ENCODE measurements around the gene H6PD. TPM values are rescaled to one million over a fixed set of nuclear protein-coding genes. Genes with fewer than 3 reads are reported as not detected.

H6PD gene
- total and polyA plus RNA-seq, 9 of the 15 experiments (the other 6 are each of a cell fraction or from before 2014, with no cell fraction given) = 0.04 to 2.5 (median 0.95) TPM

DNA sequence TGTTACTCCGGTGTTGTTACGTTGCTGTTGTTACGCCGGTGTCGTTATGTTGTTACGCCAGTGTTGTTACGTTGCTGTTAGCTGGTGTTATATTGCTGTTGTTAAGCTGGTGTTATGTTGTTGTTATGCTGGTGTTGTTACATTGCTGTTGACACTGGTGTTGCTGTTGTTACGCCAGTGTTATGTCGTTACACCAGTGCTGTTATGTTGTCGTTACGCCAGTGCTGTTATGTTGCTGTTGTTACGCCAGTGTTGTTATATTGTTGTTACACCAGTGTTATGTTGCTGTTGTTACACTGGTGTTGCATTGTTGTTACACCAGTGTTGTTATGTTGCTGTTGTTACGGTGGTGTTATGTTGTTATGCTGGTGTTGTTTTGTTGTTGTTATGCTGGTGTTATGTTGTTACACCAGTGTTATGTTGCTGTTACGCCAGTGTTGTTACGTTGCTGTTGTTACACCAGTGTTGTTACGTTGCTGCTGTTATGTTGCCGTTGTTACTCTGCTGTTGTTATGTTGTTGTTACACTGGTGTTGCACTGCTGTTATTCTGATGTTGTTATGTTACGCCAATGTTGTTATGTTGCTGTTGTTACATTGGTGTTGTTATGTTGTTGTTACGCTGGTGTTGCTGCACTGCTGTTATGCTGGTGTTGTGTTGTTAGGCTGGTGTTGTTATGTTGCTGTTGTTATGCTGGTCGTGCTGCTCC, 25.6 kb downstream of the H6PD start:
- in situ Hi-C loops (cut with MboI) = no loop called here
- Histone ChIP-seq H3K9me3 (replicated peaks; ENCODE audit: control insufficient read depth, insufficient read depth, low read depth, low read length) (peaks cover 23% of the 10 kb centered on the region), H3K36me3 (ENCODE audit: control insufficient read depth, insufficient read depth, low read length) (no peaks in the 10 kb centered on the region), H3K9me1 (ENCODE audit: control insufficient read depth, insufficient read depth, low read length) (no peaks in the 10 kb centered on the region), H3K4me1 (replicated peaks in 1 of 2; ENCODE audit: control insufficient read depth in 2 of 2, insufficient read depth in 2 of 2, low read length in 2 of 2) (peaks cover 0 to 8% of the 10 kb centered on the region in 2 experiments; a peak in 1 of 5 replicates), H4K20me1 (replicated peaks; ENCODE audit: control insufficient read depth, insufficient read depth, low read length) (peaks cover 5% of the 10 kb centered on the region; the same call in 1 of the 2 replicates), H3K9ac (ENCODE audit: insufficient read depth in 1 of 2, low read depth in 2 of 2, low read length in 2 of 2) (no peak overlapping the region), H3K27ac (ENCODE audit: extremely low read depth, low read depth, low read length) (no peak overlapping the region), H2AFZ (ENCODE audit: low read depth, low read length) (no peak overlapping the region), H3K4me3 (no peak overlapping the region), H3K27me3 (ENCODE audit: control insufficient read depth in 2 of 2, insufficient read depth in 2 of 2, low read length in 2 of 2) (peaks cover 24 to 53% of the 10 kb centered on the region in 2 experiments), H3K4me2 (ENCODE audit: insufficient read depth, low read length) (no peak overlapping the region), H3K79me2 (ENCODE audit: control insufficient read depth, insufficient read depth, low read length) (no peaks in the 10 kb centered on the region)
- BruUV-seq (replicated peaks) = no TSS peak
- CTCF ChIA-PET (ENCODE audit: low intra/inter-chr PET ratio) = interaction anchor here (0.6 kb wide), 1 partner anchor 196 kb away, joined by 3 read pairs; no protein-coding TSS in a partner anchor
- POLR2A ChIA-PET = no interaction called here
- intact Hi-C loops (cut with micrococcal nuclease) = no loop called here
- no peak for ATAC-seq
- no peak for DNase-seq (ENCODE audit: extremely low read depth in 1 of 4, low spot score in 3 of 4)
- WGBS (ENCODE audit: insufficient coverage, low coverage, missing lambda C conversion rate) = 87% methylated on average over 20 of the region's 20 CpGs
- peak; percentile 89 for FAIRE-seq
- TF ChIP-seq, protein P1, sequence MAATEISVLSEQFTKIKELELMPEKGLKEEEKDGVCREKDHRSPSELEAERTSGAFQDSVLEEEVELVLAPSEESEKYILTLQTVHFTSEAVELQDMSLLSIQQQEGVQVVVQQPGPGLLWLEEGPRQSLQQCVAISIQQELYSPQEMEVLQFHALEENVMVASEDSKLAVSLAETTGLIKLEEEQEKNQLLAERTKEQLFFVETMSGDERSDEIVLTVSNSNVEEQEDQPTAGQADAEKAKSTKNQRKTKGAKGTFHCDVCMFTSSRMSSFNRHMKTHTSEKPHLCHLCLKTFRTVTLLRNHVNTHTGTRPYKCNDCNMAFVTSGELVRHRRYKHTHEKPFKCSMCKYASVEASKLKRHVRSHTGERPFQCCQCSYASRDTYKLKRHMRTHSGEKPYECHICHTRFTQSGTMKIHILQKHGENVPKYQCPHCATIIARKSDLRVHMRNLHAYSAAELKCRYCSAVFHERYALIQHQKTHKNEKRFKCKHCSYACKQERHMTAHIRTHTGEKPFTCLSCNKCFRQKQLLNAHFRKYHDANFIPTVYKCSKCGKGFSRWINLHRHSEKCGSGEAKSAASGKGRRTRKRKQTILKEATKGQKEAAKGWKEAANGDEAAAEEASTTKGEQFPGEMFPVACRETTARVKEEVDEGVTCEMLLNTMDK (IDR thresholded peaks at IDR 0.05; ENCODE audit: borderline replicate concordance, insufficient read depth, low read depth, low read length, poor library complexity, severe bottlenecking) = no peak
- TF ChIP-seq PURB (CRISPR knock-in tag; IDR thresholded peaks at IDR 0.05; ENCODE audit: low read depth) = no peak
- TF ChIP-seq SMAD1 (IDR thresholded peaks at IDR 0.05; ENCODE audit: low read depth, low read length, partially characterized antibody) = no peak
- TF ChIP-seq TBL1XR1 (IDR thresholded peaks at IDR 0.05; ENCODE audit: low read length in 2 of 2) = no peak
- no peak for TF ChIP-seq HMGN3 (IDR thresholded peaks at IDR 0.05; ENCODE audit: borderline replicate concordance, extremely low read depth, insufficient read length, low read depth, low read length)
- no peak for TF ChIP-seq SIN3A (IDR thresholded peaks at IDR 0.05; ENCODE audit: borderline replicate concordance in 2 of 2, control insufficient read depth in 1 of 2, low read depth in 2 of 2, low read length in 2 of 2)
- TF ChIP-seq EZH2 (IDR thresholded peaks at IDR 0.05; ENCODE audit: borderline replicate concordance, low read depth, low read length) = no peak
- TF ChIP-seq FOXJ2 (tag; IDR thresholded peaks at IDR 0.05) = peak; percentile 90
- TF ChIP-seq, protein P2, sequence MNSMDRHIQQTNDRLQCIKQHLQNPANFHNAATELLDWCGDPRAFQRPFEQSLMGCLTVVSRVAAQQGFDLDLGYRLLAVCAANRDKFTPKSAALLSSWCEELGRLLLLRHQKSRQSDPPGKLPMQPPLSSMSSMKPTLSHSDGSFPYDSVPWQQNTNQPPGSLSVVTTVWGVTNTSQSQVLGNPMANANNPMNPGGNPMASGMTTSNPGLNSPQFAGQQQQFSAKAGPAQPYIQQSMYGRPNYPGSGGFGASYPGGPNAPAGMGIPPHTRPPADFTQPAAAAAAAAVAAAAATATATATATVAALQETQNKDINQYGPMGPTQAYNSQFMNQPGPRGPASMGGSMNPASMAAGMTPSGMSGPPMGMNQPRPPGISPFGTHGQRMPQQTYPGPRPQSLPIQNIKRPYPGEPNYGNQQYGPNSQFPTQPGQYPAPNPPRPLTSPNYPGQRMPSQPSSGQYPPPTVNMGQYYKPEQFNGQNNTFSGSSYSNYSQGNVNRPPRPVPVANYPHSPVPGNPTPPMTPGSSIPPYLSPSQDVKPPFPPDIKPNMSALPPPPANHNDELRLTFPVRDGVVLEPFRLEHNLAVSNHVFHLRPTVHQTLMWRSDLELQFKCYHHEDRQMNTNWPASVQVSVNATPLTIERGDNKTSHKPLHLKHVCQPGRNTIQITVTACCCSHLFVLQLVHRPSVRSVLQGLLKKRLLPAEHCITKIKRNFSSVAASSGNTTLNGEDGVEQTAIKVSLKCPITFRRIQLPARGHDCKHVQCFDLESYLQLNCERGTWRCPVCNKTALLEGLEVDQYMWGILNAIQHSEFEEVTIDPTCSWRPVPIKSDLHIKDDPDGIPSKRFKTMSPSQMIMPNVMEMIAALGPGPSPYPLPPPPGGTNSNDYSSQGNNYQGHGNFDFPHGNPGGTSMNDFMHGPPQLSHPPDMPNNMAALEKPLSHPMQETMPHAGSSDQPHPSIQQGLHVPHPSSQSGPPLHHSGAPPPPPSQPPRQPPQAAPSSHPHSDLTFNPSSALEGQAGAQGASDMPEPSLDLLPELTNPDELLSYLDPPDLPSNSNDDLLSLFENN (IDR thresholded peaks at IDR 0.05; ENCODE audit: low read depth in 2 of 2, low read length in 2 of 2) = no peak
- no peak for TF ChIP-seq DNMT1 (IDR thresholded peaks at IDR 0.05)
- no peak for TF ChIP-seq BRD4 (IDR thresholded peaks at IDR 0.05)
- TF ChIP-seq ZC3H8 (IDR thresholded peaks at IDR 0.05) = no peak
- TF ChIP-seq HNRNPL (IDR thresholded peaks at IDR 0.05; ENCODE audit: low read depth, low read length) = no peak
- TF ChIP-seq CREBBP (IDR thresholded peaks at IDR 0.05; ENCODE audit: low read depth, low read length) = no peak
- 0 out of 2 replicates have a peak, but pooled peaks have one; percentile 23 for TF ChIP-seq CBX1 (IDR thresholded peaks at IDR 0.05; ENCODE audit: low read depth)
